WTC11 (cell line): ENCODE measurements around the gene CNTNAP2. TPM values are rescaled to one million over a fixed set of nuclear protein-coding genes. Genes with fewer than 3 reads are reported as not detected.

Experiments used
- ATAC-seq: fragments of 200-7000 bp; cut with Tn5 transposase; 2 replicates; pipeline ENCODE4 v1.10.0; 2021; ENCODE audit warnings: mild to moderate bottlenecking, moderate library complexity
- CTCF ChIA-PET: fragments of 300-600 bp; sonication (Branson Sonifier 250); formaldehyde crosslinking; loops from one replicate; lab custom pipeline; 2021; ENCODE audit warnings: antibody characterized with exemption; lab: Charles Lee
- POLR2A ChIA-PET: fragments of 350-600 bp; sonication (Branson Sonifier 250); formaldehyde crosslinking; loops from one replicate; lab custom pipeline; 2021; ENCODE audit warnings: antibody characterized with exemption; lab: Charles Lee
- DNase-seq: peaks from one replicate; pipeline ENCODE4 v3.0.0; 2021; ENCODE audit warnings: low spot score
- H3K27ac Mint-ChIP-seq: 2 replicates; pipeline ENCODE4 v1.8.0; 2021; ENCODE audit warnings: mixed read lengths
- H3K27me3 Mint-ChIP-seq: 2 replicates; pipeline ENCODE4 v1.8.0; 2021; ENCODE audit warnings: low read depth, mild to moderate bottlenecking, moderate library complexity, mixed read lengths
- H3K36me3 Mint-ChIP-seq: 2 replicates; pipeline ENCODE4 v1.8.0; 2021; ENCODE audit warnings: mixed read lengths
- H3K4me1 Mint-ChIP-seq: 2 replicates; pipeline ENCODE4 v1.8.0; 2022; ENCODE audit warnings: mixed read lengths
- H3K4me3 Mint-ChIP-seq: 2 replicates; pipeline ENCODE4 v1.8.0; 2021; ENCODE audit warnings: mild to moderate bottlenecking, moderate library complexity, mixed read lengths
- H3K9me3 Mint-ChIP-seq: 2 replicates; pipeline ENCODE4 v1.8.0; 2021; ENCODE audit warnings: mixed read lengths
- AFF4 ChIP-seq: sonication (generic); formaldehyde crosslinking; IDR thresholded peaks from 2 replicates; pipeline ENCODE4 v1.8.1; 2023; ENCODE audit warnings: mild to moderate bottlenecking, missing genetic modification reagents, borderline replicate concordance
- ATF2 ChIP-seq: sonication (generic); formaldehyde crosslinking; IDR thresholded peaks from 2 replicates; pipeline ENCODE4 v1.8.1; 2022; ENCODE audit warnings: low read depth, missing genetic modification reagents, borderline replicate concordance
- ATF6 ChIP-seq: sonication (generic); formaldehyde crosslinking; IDR thresholded peaks from 2 replicates; pipeline ENCODE4 v1.8.1; 2023; ENCODE audit warnings: mild to moderate bottlenecking, missing genetic modification reagents
- CDX4 ChIP-seq: fragments of 250-450 bp; sonication (Bioruptor Pico); IDR thresholded peaks from 2 replicates; pipeline ENCODE4 v1.9.0; 2021; ENCODE audit warnings: moderate library complexity, mild to moderate bottlenecking, inconsistent platforms, borderline replicate concordance
- FOXP4 ChIP-seq: sonication (generic); formaldehyde crosslinking; IDR thresholded peaks from 2 replicates; pipeline ENCODE4 v1.8.0; 2022; ENCODE audit warnings: mild to moderate bottlenecking, missing genetic modification reagents
- HMGA2 ChIP-seq: fragments of 250-450 bp; sonication (Bioruptor Pico); IDR thresholded peaks from 2 replicates; pipeline ENCODE4 v1.4.0; 2021; ENCODE audit warnings: mild to moderate bottlenecking, moderate library complexity
- IRF2 ChIP-seq: sonication (generic); formaldehyde crosslinking; IDR thresholded peaks from 2 replicates; pipeline ENCODE4 v1.8.0; 2022; ENCODE audit warnings: low read depth, missing genetic modification reagents, borderline replicate concordance
- JAZF1 ChIP-seq: fragments of 250-450 bp; sonication (Bioruptor Pico); IDR thresholded peaks from 2 replicates; pipeline ENCODE4 v1.9.0; 2021; ENCODE audit warnings: moderate library complexity, mild to moderate bottlenecking, inconsistent platforms
- JUN ChIP-seq: sonication (generic); formaldehyde crosslinking; IDR thresholded peaks from 2 replicates; pipeline ENCODE4 v1.8.0; 2023; ENCODE audit warnings: mild to moderate bottlenecking, missing genetic modification reagents
- MLX ChIP-seq: sonication (generic); formaldehyde crosslinking; IDR thresholded peaks from 2 replicates; pipeline ENCODE4 v1.8.1; 2023; ENCODE audit warnings: mild to moderate bottlenecking, missing genetic modification reagents, moderate library complexity
- NFYB ChIP-seq: sonication (generic); formaldehyde crosslinking; conservative IDR thresholded peaks from 2 replicates; pipeline ENCODE4 v1.8.0; 2022; ENCODE audit warnings: low read depth, missing genetic modification reagents
- RORB ChIP-seq: fragments of 250-450 bp; sonication (Bioruptor Pico); IDR thresholded peaks from 2 replicates; pipeline ENCODE4 v1.9.0; 2021; ENCODE audit warnings: mild to moderate bottlenecking
- SP1 ChIP-seq: sonication (generic); formaldehyde crosslinking; conservative IDR thresholded peaks from 2 replicates; pipeline ENCODE4 v1.8.1; 2022; ENCODE audit warnings: missing genetic modification reagents
- TCF7 ChIP-seq: sonication (generic); formaldehyde crosslinking; IDR thresholded peaks from 2 replicates; pipeline ENCODE4 v1.8.0; 2022; ENCODE audit warnings: mild to moderate bottlenecking, low read depth, missing genetic modification reagents, moderate library complexity
- TEAD4 ChIP-seq: sonication (generic); formaldehyde crosslinking; IDR thresholded peaks from 2 replicates; pipeline ENCODE4 v1.8.0; 2022; ENCODE audit warnings: mild to moderate bottlenecking, missing genetic modification reagents
- ZNF263 ChIP-seq: sonication (generic); formaldehyde crosslinking; IDR thresholded peaks from 2 replicates; pipeline ENCODE4 v1.8.1; 2022; ENCODE audit warnings: low read depth, mild to moderate bottlenecking, moderate library complexity, missing genetic modification reagents
- ZNF425 ChIP-seq: fragments of 250-450 bp; sonication (Bioruptor Pico); conservative IDR thresholded peaks from 2 replicates; pipeline ENCODE4 v1.9.0; 2021; ENCODE audit warnings: mild to moderate bottlenecking
- total RNA-seq: library from RNA; stranded (reverse); gene quantifications from 3 replicates; pipeline ENCODE4 v1.2.3, GENCODE V29; 2021

Gene CNTNAP2
- total RNA-seq, 1 experiment from 2014 or later = 63.8 TPM

- H3K36me3 Mint-ChIP-seq = no peaks in the 10 kb centered on the region
- ATAC-seq (no peak), DNase-seq (no peak)
- no peak for TF ChIP-seq TCF7
- TF ChIP-seq RORB (CRISPR knock-in tag) = no peak
- TF ChIP-seq FOXP4 (CRISPR knock-in tag) = no peak
- no peak for TF ChIP-seq CDX4 (CRISPR knock-in tag)
- TF ChIP-seq TEAD4 (CRISPR knock-in tag) = no peak
- no peak for TF ChIP-seq AFF4 (CRISPR knock-in tag)
- no peak for TF ChIP-seq ATF6 (CRISPR knock-in tag)
- TF ChIP-seq ZNF263 (CRISPR knock-in tag) = no peak
- TF ChIP-seq IRF2 (CRISPR knock-in tag) = no peak
- no peak for TF ChIP-seq ATF2 (CRISPR knock-in tag)
- TF ChIP-seq JAZF1 = no peak
- no peak for TF ChIP-seq MLX (CRISPR knock-in tag)
- TF ChIP-seq NFYB = no peak
- TF ChIP-seq JUN (CRISPR knock-in tag) = no peak
- no peak for TF ChIP-seq SP1 (CRISPR knock-in tag)
- no peak for TF ChIP-seq HMGA2 (CRISPR knock-in tag)
- TF ChIP-seq ZNF425 (CRISPR knock-in tag) = no peak
- H3K9me3 Mint-ChIP-seq = no peaks in the 10 kb centered on the region
- H3K4me3 Mint-ChIP-seq = no peak overlapping the region
- ChIA-PET CTCF (no interaction called here), POLR2A (no interaction called here)
- no peak overlapping the region for H3K27ac Mint-ChIP-seq
- no peaks in the 10 kb centered on the region for H3K27me3 Mint-ChIP-seq
- peaks cover 10% of the 10 kb centered on the region for H3K4me1 Mint-ChIP-seq
Observed at GRCh38 chr7:146319629-146320028, 203.0 kb downstream of the CNTNAP2 start.
